Measurements from ENCODE around the gene ZNF878. TPM values are rescaled to one million over a fixed set of nuclear protein-coding genes. Genes with fewer than 3 reads are reported as not detected.

Gene ZNF878
- total and polyA plus RNA-seq, 9 of the 15 experiments (the other 6 are each of a cell fraction or from before 2014, with no cell fraction given) = 0.30 to 1.4 (median 0.50) TPM

GRCh38 chr19:12052497-12053169, at the start of gene ZNF878 (continued):
- TF ChIP-seq ARID4B (CRISPR knock-in tag; IDR thresholded peaks at IDR 0.05) = no peak
- no peak for TF ChIP-seq MYBL2 (IDR thresholded peaks at IDR 0.05; ENCODE audit: low read depth)
- no peak for TF ChIP-seq MYBL2 (CRISPR knock-in tag; IDR thresholded peaks at IDR 0.05; ENCODE audit: borderline replicate concordance)
- no peak for TF ChIP-seq RBM34 (IDR thresholded peaks at IDR 0.05; ENCODE audit: borderline replicate concordance, insufficient read depth, low read length)
- TF ChIP-seq SUPT5H (IDR thresholded peaks at IDR 0.05) = peak; percentile 75
- TF ChIP-seq HMG20B (CRISPR knock-in tag; IDR thresholded peaks at IDR 0.05) = no peak
- TF ChIP-seq ZNF239 (CRISPR knock-in tag; IDR thresholded peaks at IDR 0.05) = no peak
- no peak for TF ChIP-seq FIP1L1 (IDR thresholded peaks at IDR 0.05; ENCODE audit: low read depth, low read length, poor library complexity, severe bottlenecking)
- TF ChIP-seq TCF3 (CRISPR knock-in tag; IDR thresholded peaks at IDR 0.05) = no peak
- no peak for TF ChIP-seq IRF2 (CRISPR knock-in tag; IDR thresholded peaks at IDR 0.05)
- no peak for TF ChIP-seq ZMIZ1 (IDR thresholded peaks at IDR 0.05; ENCODE audit: low read depth in 2 of 2, low read length in 2 of 2)
- TF ChIP-seq RUNX1 (IDR thresholded peaks at IDR 0.05; ENCODE audit: low read depth) = no peak
- TF ChIP-seq ZSCAN32 (CRISPR knock-in tag; IDR thresholded peaks at IDR 0.05) = no peak
- peak; percentile 39 to 41 for TF ChIP-seq NRF1 (conservative IDR thresholded peaks at IDR 0.05 in 1 of 2, IDR thresholded peaks at IDR 0.05 in 1 of 2)
- no peak for TF ChIP-seq ZNF561 (CRISPR knock-in tag; conservative IDR thresholded peaks at IDR 0.05)
- no peak for TF ChIP-seq ZNF592 (IDR thresholded peaks at IDR 0.05)

All from K562 (cell line).